ENCODE data around the gene STIM1. TPM values are rescaled to one million over a fixed set of nuclear protein-coding genes. Genes with fewer than 3 reads are reported as not detected.

STIM1 gene
- total and polyA plus RNA-seq, 4 donors, result 12.1 to 56.4 (median 41.2) TPM

DNA sequence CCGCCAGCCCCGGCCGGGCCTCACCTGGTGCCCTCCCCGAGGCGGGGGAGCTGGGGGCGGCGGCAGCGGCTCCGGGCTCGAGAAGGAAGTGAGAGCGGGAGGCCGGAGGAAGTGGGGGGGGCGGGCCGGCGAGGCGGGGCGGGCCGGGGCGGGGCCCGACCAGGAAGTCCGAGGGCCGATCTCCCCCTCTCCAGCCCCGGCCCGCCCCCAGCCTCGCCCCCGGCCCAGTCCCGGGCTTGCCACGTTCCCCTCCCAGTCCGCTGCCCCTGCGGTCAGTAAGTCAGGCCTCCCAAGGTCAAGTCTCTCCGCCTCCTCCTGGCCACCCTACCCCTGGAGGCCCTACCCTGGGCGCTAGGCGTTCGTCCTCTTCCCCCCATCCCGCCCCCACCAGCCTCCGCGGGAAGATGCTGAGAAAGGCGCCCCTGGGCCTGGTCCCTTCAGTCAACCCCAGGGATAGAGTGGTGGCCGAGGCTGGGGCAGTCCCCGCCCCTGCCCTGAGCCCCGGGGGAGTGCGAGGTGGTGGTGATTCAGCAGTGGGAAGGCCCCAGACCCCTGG lies 14.5 kb upstream of the STIM1 start, which contains the start of gene RHOG:
Gene RHOG (minus strand): TSS at position 90 of the 556 bp plus-strand sequence. CDS start 12,821 bp downstream, outside the sequence.
- 0 to 1% methylated on average over 11 to 41 of the region's 42 CpGs for WGBS, 2 donors
- Histone ChIP-seq H3K36me3 (ENCODE audit: control insufficient read depth in 4 of 4, insufficient read depth in 4 of 4, low read length in 4 of 4) (no peaks in the 10 kb centered on the region), H3K27me3 (ENCODE audit: control insufficient read depth in 3 of 3, insufficient read depth in 3 of 3, low read length in 2 of 3) (no peaks in the 10 kb centered on the region), H3K4me3 (peak within 1 kb of the TSS; percentile 76), H3K9me3 (ENCODE audit: control insufficient read depth in 4 of 4, insufficient read depth in 3 of 4, low read length in 3 of 4) (no peaks in the 10 kb centered on the region), H3K9ac (ENCODE audit: insufficient read depth in 1 of 2, low read length in 2 of 2) (peak within 1 kb of the TSS; percentile 46 to 47), H3K4me1 (ENCODE audit: control insufficient read depth in 5 of 5, insufficient read depth in 5 of 5, low read length in 5 of 5) (peaks cover 10 to 28% (median 16%) of the 10 kb centered on the region in 5 donors), H3K27ac (ENCODE audit: low read depth in 1 of 2, low read length in 1 of 2) (peak within 1 kb of the TSS; percentile 76 to 100)
- ATAC-seq (ENCODE audit: insufficient read depth, low FRiP score) (peak; percentile 86), DNase-seq (peak; percentile 80 to 86 (median 85))
- TF ChIP-seq, protein P1, sequence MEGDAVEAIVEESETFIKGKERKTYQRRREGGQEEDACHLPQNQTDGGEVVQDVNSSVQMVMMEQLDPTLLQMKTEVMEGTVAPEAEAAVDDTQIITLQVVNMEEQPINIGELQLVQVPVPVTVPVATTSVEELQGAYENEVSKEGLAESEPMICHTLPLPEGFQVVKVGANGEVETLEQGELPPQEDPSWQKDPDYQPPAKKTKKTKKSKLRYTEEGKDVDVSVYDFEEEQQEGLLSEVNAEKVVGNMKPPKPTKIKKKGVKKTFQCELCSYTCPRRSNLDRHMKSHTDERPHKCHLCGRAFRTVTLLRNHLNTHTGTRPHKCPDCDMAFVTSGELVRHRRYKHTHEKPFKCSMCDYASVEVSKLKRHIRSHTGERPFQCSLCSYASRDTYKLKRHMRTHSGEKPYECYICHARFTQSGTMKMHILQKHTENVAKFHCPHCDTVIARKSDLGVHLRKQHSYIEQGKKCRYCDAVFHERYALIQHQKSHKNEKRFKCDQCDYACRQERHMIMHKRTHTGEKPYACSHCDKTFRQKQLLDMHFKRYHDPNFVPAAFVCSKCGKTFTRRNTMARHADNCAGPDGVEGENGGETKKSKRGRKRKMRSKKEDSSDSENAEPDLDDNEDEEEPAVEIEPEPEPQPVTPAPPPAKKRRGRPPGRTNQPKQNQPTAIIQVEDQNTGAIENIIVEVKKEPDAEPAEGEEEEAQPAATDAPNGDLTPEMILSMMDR (IDR thresholded peaks at IDR 0.05; ENCODE audit: control extremely low read depth, extremely low read depth), result no peak

- Histone ChIP-seq H3K27me3 (ENCODE audit: control insufficient read depth in 3 of 3, insufficient read depth in 3 of 3, low read length in 2 of 3) (no peaks in the 10 kb centered on the region), H3K36me3 (ENCODE audit: control insufficient read depth in 4 of 4, insufficient read depth in 4 of 4, low read length in 4 of 4) (no peaks in the 10 kb centered on the region), H3K4me3 (peak overlapping the region; percentile 62), H3K4me1 (ENCODE audit: control insufficient read depth in 5 of 5, insufficient read depth in 5 of 5, low read length in 5 of 5) (peaks cover 10 to 24% (median 14%) of the 10 kb centered on the region in 5 donors), H3K9me3 (ENCODE audit: control insufficient read depth in 4 of 4, insufficient read depth in 3 of 4, low read length in 3 of 4) (no peaks in the 10 kb centered on the region), H3K9ac (ENCODE audit: insufficient read depth in 1 of 2, low read length in 2 of 2) (peak overlapping the region; percentile 46 to 47), H3K27ac (ENCODE audit: low read depth in 1 of 2, low read length in 1 of 2) (peak overlapping the region; percentile 58 to 100)
- WGBS, 2 donors, result 22 to 26% methylated on average over 39 to 44 of the region's 44 CpGs
- DNase-seq (peak; percentile 86 to 89 (median 86)), ATAC-seq (ENCODE audit: insufficient read depth, low FRiP score) (peak; percentile 78)
- TF ChIP-seq, protein P1 (IDR thresholded peaks at IDR 0.05; ENCODE audit: control extremely low read depth, extremely low read depth), result peak; percentile 70
Measured at GRCh38 chr11:3841426-3842350, 13.8 kb upstream of the STIM1 start.

DNA sequence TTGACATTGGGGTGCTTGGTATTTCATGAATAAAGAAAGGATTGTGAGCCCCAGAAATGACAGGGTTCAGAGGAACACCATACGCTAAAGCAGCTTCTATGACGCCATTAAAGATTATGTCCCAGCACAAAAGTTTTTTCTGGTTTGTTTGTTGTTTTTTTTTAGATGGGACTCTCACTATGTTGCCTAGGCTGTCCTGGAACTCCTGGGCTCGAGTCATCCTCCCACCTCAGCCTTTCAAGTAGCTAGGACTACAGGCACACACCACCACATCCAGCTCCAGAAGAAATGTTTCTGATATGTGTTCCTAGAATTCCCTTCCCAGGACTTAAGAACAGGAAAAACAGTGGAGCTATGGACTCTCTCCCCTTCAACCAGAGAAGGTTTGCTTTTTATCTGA lies 12.1 kb upstream of the STIM1 start:
- no peak overlapping the region for H3K9ac ChIP-seq (ENCODE audit: insufficient read depth in 1 of 2, low read length in 2 of 2)
- peaks cover under 1 to 12% (median 9%) of the 10 kb centered on the region in 5 donors for H3K4me1 ChIP-seq (ENCODE audit: control insufficient read depth in 5 of 5, insufficient read depth in 5 of 5, low read length in 5 of 5)
- 88 to 92% methylated on average over 3 of the region's 3 CpGs for WGBS, 2 donors

More for the DNA sequence above, 12.1 kb upstream of the STIM1 start:
- Histone ChIP-seq H3K9me3 (ENCODE audit: control insufficient read depth in 4 of 4, insufficient read depth in 3 of 4, low read length in 3 of 4) (no peaks in the 10 kb centered on the region), H3K36me3 (ENCODE audit: control insufficient read depth in 4 of 4, insufficient read depth in 4 of 4, low read length in 4 of 4) (no peaks in the 10 kb centered on the region), H3K4me3 (no peak overlapping the region), H3K27me3 (ENCODE audit: control insufficient read depth in 3 of 3, insufficient read depth in 3 of 3, low read length in 2 of 3) (no peaks in the 10 kb centered on the region), H3K27ac (ENCODE audit: low read depth in 1 of 2, low read length in 1 of 2) (no peak overlapping the region)
- DNase-seq (no peak), ATAC-seq (ENCODE audit: insufficient read depth, low FRiP score) (no peak)
- TF ChIP-seq, protein P1 (IDR thresholded peaks at IDR 0.05; ENCODE audit: control extremely low read depth, extremely low read depth), result no peak
